Mononuclear cell (primary cell): ENCODE measurements around the gene TAF5. TPM values are rescaled to one million over a fixed set of nuclear protein-coding genes. Genes with fewer than 3 reads are reported as not detected.

ENCODE experiments used
- H3K27me3 ChIP-seq: 2 replicates; pipeline ENCODE4 v1.6.0; 2011; ENCODE audit warnings: low read length, control low read depth; ENCODE audit not compliant: insufficient read depth
- H3K4me1 ChIP-seq: 2 replicates; pipeline ENCODE4 v1.5.1; 2011; ENCODE audit warnings: mild to moderate bottlenecking, low read length, control low read depth; ENCODE audit not compliant: insufficient read depth
- H3K4me3 ChIP-seq: 2 replicates; pipeline ENCODE4 v1.5.1; 2011; ENCODE audit warnings: mild to moderate bottlenecking, low read length, moderate library complexity
- H3K9me3 ChIP-seq: 2 replicates; pipeline ENCODE4 v1.5.1; 2011; ENCODE audit warnings: low read depth, mild to moderate bottlenecking, control low read depth, low read length
- total RNA-seq: library from RNA; depleted of rRNA; stranded (reverse); fragments of >200 nt; gene quantifications from one replicate; pipeline ENCODE4 v1.2.3, GENCODE V29; 2012

Gene TAF5
- total RNA-seq, 1 donor: 4.8 TPM

- Histone ChIP-seq H3K9me3 (no peaks in the 10 kb centered on the region), H3K4me1 (peaks cover 19% of the 10 kb centered on the region), H3K4me3 (no peak overlapping the region), H3K27me3 (no peaks in the 10 kb centered on the region)
These were observed 61.9 kb downstream of the TAF5 start for GRCh38 chr10:103429647-103430046.

GRCh38 chr10:103431902-103432301, 64.1 kb downstream of the TAF5 start:
- H3K4me3 ChIP-seq: no peak overlapping the region
- no peaks in the 10 kb centered on the region for H3K9me3 ChIP-seq
- no peaks in the 10 kb centered on the region for H3K27me3 ChIP-seq

DNA sequence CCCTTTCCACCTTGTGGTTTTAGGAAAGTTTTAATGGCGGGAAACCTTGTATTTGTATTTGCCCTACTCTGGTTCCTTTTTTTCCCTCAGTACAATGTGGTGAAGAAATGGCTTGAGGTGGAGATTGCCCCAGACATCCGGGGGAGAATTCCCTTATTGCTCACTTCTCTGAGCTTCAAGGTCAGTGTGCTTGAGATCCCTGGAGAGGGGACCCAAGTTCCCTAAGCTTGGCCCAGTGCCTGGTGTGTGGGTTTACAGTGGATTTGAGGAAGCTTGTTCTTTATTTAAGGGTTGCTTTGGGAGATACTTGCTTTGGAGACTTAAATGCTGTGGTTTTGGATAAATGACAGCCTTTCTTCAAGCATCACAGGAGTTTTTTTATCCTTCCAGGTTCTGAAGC, 66.1 kb downstream of the TAF5 start:
- Histone ChIP-seq H3K4me1 (peaks cover 19% of the 10 kb centered on the region), H3K9me3 (no peaks in the 10 kb centered on the region), H3K4me3 (no peak overlapping the region), H3K27me3 (no peaks in the 10 kb centered on the region)

More at GRCh38 chr10:103431902-103432301, 64.1 kb downstream of the TAF5 start:
- peaks cover 19% of the 10 kb centered on the region for H3K4me1 ChIP-seq

Other genes with a start within 250 kb of the TAF5 start
- 62.2 TPM for gene NT5C2, start 174.7 kb upstream of the TAF5 start, total RNA-seq
- gene RPEL1, start 122.1 kb upstream of the TAF5 start, total RNA-seq: not detected
- gene INA, start 90.8 kb upstream of the TAF5 start, total RNA-seq: 0.10 TPM
- 3.3 TPM for gene PCGF6, start 16.8 kb upstream of the TAF5 start, total RNA-seq
- gene ATP5MK, start 28.5 kb downstream of the TAF5 start, total RNA-seq: 85.0 TPM
- 8.4 TPM for gene PDCD11, start 28.6 kb downstream of the TAF5 start, total RNA-seq
- gene CALHM2, start 84.4 kb downstream of the TAF5 start, total RNA-seq: 10.3 TPM
- gene CALHM1, start 90.9 kb downstream of the TAF5 start, total RNA-seq: not detected
- gene CALHM3, start 111.3 kb downstream of the TAF5 start, total RNA-seq: not detected
- gene NEURL1, start 125.7 kb downstream of the TAF5 start, total RNA-seq: 4.8 TPM